Neural progenitor cell (in vitro differentiated cells): ENCODE data around the gene PRDM16. TPM values are rescaled to one million over a fixed set of nuclear protein-coding genes. Genes with fewer than 3 reads are reported as not detected.

ENCODE experiments used
- DNase-seq: peaks from one replicate; pipeline ENCODE4 v3.0.0-alpha.2; 2016; ENCODE audit warnings: low spot score
- H2AFZ ChIP-seq: fragments of 200-600 bp; sonication (generic); replicated peaks from 2 replicates; pipeline ENCODE4 v1.6.1; 2016; ENCODE audit warnings: antibody characterized with exemption
- H3F3A ChIP-seq: fragments of 200-600 bp; sonication (generic); 2 replicates; pipeline ENCODE4 v1.6.1; 2016; ENCODE audit warnings: antibody characterized with exemption, low read depth
- H3K27ac ChIP-seq: fragments of 200-600 bp; sonication (generic); 2 replicates; pipeline ENCODE4 v1.5.1; 2016; ENCODE audit warnings: mild to moderate bottlenecking
- H3K27me3 ChIP-seq: fragments of 200-600 bp; sonication (generic); 2 replicates; pipeline ENCODE4 v1.6.1; 2016; ENCODE audit warnings: mild to moderate bottlenecking, moderate library complexity
- H3K36me3 ChIP-seq: fragments of 200-600 bp; sonication (generic); 2 replicates; pipeline ENCODE4 v1.5.1; 2016
- H3K4me1 ChIP-seq: fragments of 200-600 bp; sonication (generic); 2 replicates; pipeline ENCODE4 v1.6.1; 2016; ENCODE audit warnings: mixed run types
- H3K4me2 ChIP-seq: fragments of 200-600 bp; sonication (generic); 2 replicates; pipeline ENCODE4 v1.6.1; 2016
- H3K4me3 ChIP-seq: fragments of 200-600 bp; sonication (generic); 2 replicates; pipeline ENCODE4 v1.5.1; 2016
- H3K79me2 ChIP-seq: fragments of 200-600 bp; sonication (generic); 2 replicates; pipeline ENCODE4 v1.6.1; 2016; ENCODE audit warnings: low read depth
- H3K9ac ChIP-seq: fragments of 200-600 bp; sonication (generic); 2 replicates; pipeline ENCODE4 v1.6.1; 2016
- H3K9me3 ChIP-seq: fragments of 200-600 bp; sonication (generic); 2 replicates; pipeline ENCODE4 v1.5.1; 2016; ENCODE audit warnings: low read depth
- H4K20me1 ChIP-seq: fragments of 200-600 bp; sonication (generic); 2 replicates; pipeline ENCODE4 v1.6.1; 2016; ENCODE audit warnings: low read depth
- H3K27ac Mint-ChIP-seq: 3 replicates; pipeline ENCODE4 v1.8.0; 2021; ENCODE audit warnings: mixed read lengths
- H3K27me3 Mint-ChIP-seq: 2 replicates; pipeline ENCODE4 v1.8.0; 2022; ENCODE audit warnings: low read depth, mild to moderate bottlenecking, inconsistent platforms, moderate library complexity, mixed read lengths; ENCODE audit not compliant: insufficient read depth
- H3K36me3 Mint-ChIP-seq: 3 replicates; pipeline ENCODE4 v1.8.0; 2021; ENCODE audit warnings: mixed read lengths
- H3K4me1 Mint-ChIP-seq: 3 replicates; pipeline ENCODE4 v1.8.0; 2021; ENCODE audit warnings: mixed read lengths
- H3K4me3 Mint-ChIP-seq: 3 replicates; pipeline ENCODE4 v1.8.0; 2021; ENCODE audit warnings: mild to moderate bottlenecking, moderate library complexity, mixed read lengths
- H3K9me3 Mint-ChIP-seq: 3 replicates; pipeline ENCODE4 v1.8.0; 2020; ENCODE audit warnings: mixed read lengths
- CTCF ChIP-seq: fragments of 200-600 bp; sonication (generic); IDR thresholded peaks from 2 replicates; pipeline ENCODE4 v1.5.1; 2017; ENCODE audit warnings: antibody characterized with exemption, mild to moderate bottlenecking
- EZH2 ChIP-seq: fragments of 200-600 bp; sonication (generic); IDR thresholded peaks from 2 replicates; pipeline ENCODE4 v1.6.1; 2017; ENCODE audit warnings: antibody characterized with exemption, mild to moderate bottlenecking, moderate library complexity
- EZH2phosphoT487 ChIP-seq: fragments of 200-600 bp; sonication (generic); IDR thresholded peaks from 2 replicates; pipeline ENCODE4 v1.6.1; 2017; ENCODE audit warnings: antibody characterized with exemption
- total RNA-seq: library from RNA; depleted of rRNA; stranded (reverse); fragments of >200 nt; gene quantifications from 2 replicates; pipeline ENCODE4 v1.2.3, GENCODE V29; 2015; ENCODE audit warnings: low replicate concordance

The PRDM16 gene
- total RNA-seq, 1 donor from 2014 or later = 1.9 TPM

- H3K27ac ChIP-seq = no peak overlapping the region
- TF ChIP-seq EZH2phosphoT487 = no peak
- no peak for TF ChIP-seq CTCF
- no peak for TF ChIP-seq EZH2
- H3K4me2 ChIP-seq = no peak overlapping the region
- Mint-ChIP-seq H3K9me3 (no peaks in the 10 kb centered on the region), H3K27me3 (peaks cover 13% of the 10 kb centered on the region), H3K4me3 (no peak overlapping the region), H3K36me3 (no peaks in the 10 kb centered on the region), H3K4me1 (peaks cover 29% of the 10 kb centered on the region), H3K27ac (no peak overlapping the region)
- no peak overlapping the region for H3K9ac ChIP-seq
- no peaks in the 10 kb centered on the region for H3K36me3 ChIP-seq
- peaks cover 37% of the 10 kb centered on the region for H3K27me3 ChIP-seq
- no peak overlapping the region for H3K4me3 ChIP-seq
- peaks cover 12% of the 10 kb centered on the region for H3K4me1 ChIP-seq
- peaks cover 8% of the 10 kb centered on the region for H4K20me1 ChIP-seq
- no peak for DNase-seq
- H3K79me2 ChIP-seq = no peaks in the 10 kb centered on the region
- peaks cover 5% of the 10 kb centered on the region for H3F3A ChIP-seq
- no peak overlapping the region for H2AFZ ChIP-seq
- H3K9me3 ChIP-seq = no peaks in the 10 kb centered on the region
Measured at GRCh38 chr1:3398396-3399140, 329.6 kb downstream of the PRDM16 start.

DNA sequence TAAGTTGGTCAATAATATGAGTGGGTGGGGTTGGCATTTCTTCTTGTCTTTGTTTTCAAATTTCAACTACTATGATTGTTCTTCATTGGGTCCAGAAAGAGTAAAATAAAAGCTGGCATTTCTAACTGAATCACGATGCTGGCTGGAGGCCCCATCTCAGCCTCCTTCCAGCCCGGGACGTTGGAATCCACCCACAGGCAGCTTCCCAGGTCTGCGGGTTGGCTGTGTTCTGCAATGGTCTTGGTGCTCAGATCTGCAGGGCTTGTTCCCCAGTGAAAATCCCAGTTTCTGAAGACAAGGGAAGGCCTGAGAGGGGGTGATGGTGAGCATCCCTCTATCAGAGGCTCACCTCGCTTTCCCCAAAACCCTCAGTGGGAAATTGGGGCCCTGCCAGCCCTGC, 330.7 kb downstream of the PRDM16 start:
- Mint-ChIP-seq H3K36me3 (no peaks in the 10 kb centered on the region), H3K4me3 (no peak overlapping the region), H3K4me1 (peaks cover 31% of the 10 kb centered on the region), H3K27ac (no peak overlapping the region), H3K9me3 (no peaks in the 10 kb centered on the region), H3K27me3 (peaks cover 12% of the 10 kb centered on the region)
- H3F3A ChIP-seq = peaks cover 8% of the 10 kb centered on the region
- peaks cover 25% of the 10 kb centered on the region for H3K27me3 ChIP-seq
- H3K4me3 ChIP-seq = no peak overlapping the region
- H3K9me3 ChIP-seq = no peaks in the 10 kb centered on the region
- H4K20me1 ChIP-seq = no peaks in the 10 kb centered on the region
- no peak for TF ChIP-seq EZH2phosphoT487
- TF ChIP-seq CTCF = no peak
- no peak for TF ChIP-seq EZH2
- no peaks in the 10 kb centered on the region for H3K79me2 ChIP-seq
- DNase-seq = no peak
- no peak overlapping the region for H3K4me2 ChIP-seq
- H3K27ac ChIP-seq = no peak overlapping the region
- H3K9ac ChIP-seq = no peak overlapping the region
- no peak overlapping the region for H2AFZ ChIP-seq
- no peaks in the 10 kb centered on the region for H3K36me3 ChIP-seq
- H3K4me1 ChIP-seq = peaks cover 11% of the 10 kb centered on the region

- Histone ChIP-seq H3K9ac (no peak overlapping the region), H3K9me3 (no peaks in the 10 kb centered on the region), H3F3A (peaks cover 8% of the 10 kb centered on the region), H3K79me2 (no peaks in the 10 kb centered on the region), H3K4me3 (no peak overlapping the region), H2AFZ (no peak overlapping the region), H3K27me3 (peaks cover 5% of the 10 kb centered on the region), H3K4me1 (peaks cover 11% of the 10 kb centered on the region), H3K27ac (no peak overlapping the region), H3K4me2 (no peak overlapping the region), H4K20me1 (no peaks in the 10 kb centered on the region), H3K36me3 (no peaks in the 10 kb centered on the region)
- H3K27ac Mint-ChIP-seq = peak overlapping the region; percentile 73
- no peak for DNase-seq
- H3K4me3 Mint-ChIP-seq = no peak overlapping the region
- H3K27me3 Mint-ChIP-seq = peaks cover 8% of the 10 kb centered on the region
- H3K9me3 Mint-ChIP-seq = no peaks in the 10 kb centered on the region
- peaks cover 25% of the 10 kb centered on the region for H3K4me1 Mint-ChIP-seq
- TF ChIP-seq CTCF = no peak
- TF ChIP-seq EZH2phosphoT487 = no peak
- TF ChIP-seq EZH2 = no peak
- H3K36me3 Mint-ChIP-seq = no peaks in the 10 kb centered on the region
Measured at GRCh38 chr1:3401585-3402257, 332.7 kb downstream of the PRDM16 start.
